Left ventricle myocardium inferior (tissue), 1 donor: ENCODE measurements around the gene ABHD6. TPM values are rescaled to one million over a fixed set of nuclear protein-coding genes. Genes with fewer than 3 reads are reported as not detected.

Experiments used
- DNase-seq: peaks from one replicate; pipeline ENCODE4 v3.0.0-alpha.2; 2020
- H3K27ac ChIP-seq: fragments of 200-600 bp; replicated peaks from 2 replicates; pipeline ENCODE4 v1.8.0; 2021
- H3K27me3 ChIP-seq: fragments of 200-600 bp; 2 replicates; pipeline ENCODE4 v1.8.0; 2021; ENCODE audit warnings: low read depth
- H3K36me3 ChIP-seq: fragments of 200-600 bp; 2 replicates; pipeline ENCODE4 v1.8.0; 2021
- H3K4me1 ChIP-seq: fragments of 200-600 bp; 2 replicates; pipeline ENCODE4 v1.8.0; 2021
- H3K4me3 ChIP-seq: fragments of 200-600 bp; 2 replicates; pipeline ENCODE4 v1.8.0; 2021; ENCODE audit warnings: mild to moderate bottlenecking, moderate library complexity
- H3K9me3 ChIP-seq: fragments of 200-600 bp; replicated peaks from 2 replicates; pipeline ENCODE4 v1.8.0; 2021
- CTCF ChIP-seq: fragments of 200-600 bp; IDR thresholded peaks from 2 replicates; pipeline ENCODE4 v1.8.0; 2021; ENCODE audit warnings: antibody characterized with exemption, mild to moderate bottlenecking, borderline replicate concordance
- intact Hi-C: fragments of 100-400 bp; cut with micrococcal nuclease; formaldehyde crosslinking; loops from one replicate; pipeline ENCODE4 v1.11.0; 2022
- total RNA-seq: library from RNA; stranded (reverse); fragmentation: NEBNext Ultra II Directional; extraction: Animal tissue kit (Norgen Biotek cat#: 25700); gene quantifications from one replicate; pipeline ENCODE4 v1.2.1, GENCODE V29; 2021
- donor health status: DM: no; HTN: yes; CAD: no; lungs with severe emphysema.

ABHD6 gene
- total RNA-seq, 1 donor from 2014 or later, result 7.2 TPM

GRCh38 chr3:58246148-58247047, 8.8 kb downstream of the ABHD6 start:
- intact Hi-C loops, result no loop called here
- no peak for TF ChIP-seq CTCF
- Histone ChIP-seq H3K4me3 (no peak overlapping the region), H3K4me1 (peaks cover 39% of the 10 kb centered on the region), H3K27ac (peak overlapping the region; percentile 5), H3K36me3 (no peaks in the 10 kb centered on the region), H3K27me3 (no peaks in the 10 kb centered on the region), H3K9me3 (no peaks in the 10 kb centered on the region)
- no peak for DNase-seq

- Histone ChIP-seq H3K9me3 (no peaks in the 10 kb centered on the region), H3K27ac (no peak overlapping the region), H3K36me3 (no peaks in the 10 kb centered on the region), H3K4me1 (peaks cover 32% of the 10 kb centered on the region), H3K27me3 (no peaks in the 10 kb centered on the region), H3K4me3 (no peak overlapping the region)
- intact Hi-C loops, result no loop called here
- TF ChIP-seq CTCF, result no peak
- DNase-seq, result no peak
Measured at GRCh38 chr3:58249358-58250092, 11.9 kb downstream of the ABHD6 start.

- TF ChIP-seq CTCF, result no peak
- Histone ChIP-seq H3K4me1 (peaks cover 32% of the 10 kb centered on the region), H3K36me3 (no peaks in the 10 kb centered on the region), H3K27me3 (no peaks in the 10 kb centered on the region), H3K4me3 (no peak overlapping the region), H3K27ac (no peak overlapping the region), H3K9me3 (no peaks in the 10 kb centered on the region)
- intact Hi-C loops, result no loop called here
- DNase-seq, result no peak
Measured at GRCh38 chr3:58250093-58250707, 12.6 kb downstream of the ABHD6 start.

- Histone ChIP-seq H3K4me1 (peaks cover 19% of the 10 kb centered on the region), H3K27me3 (no peaks in the 10 kb centered on the region), H3K27ac (no peak overlapping the region), H3K4me3 (no peak overlapping the region), H3K9me3 (no peaks in the 10 kb centered on the region), H3K36me3 (peaks cover 4% of the 10 kb centered on the region)
- no peak for DNase-seq
- TF ChIP-seq CTCF, result no peak
- intact Hi-C loops, result no loop called here
Measured at GRCh38 chr3:58251631-58252035, 14.0 kb downstream of the ABHD6 start.

- H3K27me3 ChIP-seq, result no peaks in the 10 kb centered on the region
- H3K27ac ChIP-seq, result no peak overlapping the region
- H3K4me3 ChIP-seq, result no peak overlapping the region
- no peaks in the 10 kb centered on the region for H3K9me3 ChIP-seq
- H3K36me3 ChIP-seq, result peaks cover 29% of the 10 kb centered on the region
- intact Hi-C loops, result no loop called here
- peaks cover 18% of the 10 kb centered on the region for H3K4me1 ChIP-seq
- TF ChIP-seq CTCF, result no peak
- no peak for DNase-seq
Measured at GRCh38 chr3:58254144-58254543, 16.6 kb downstream of the ABHD6 start.
